Erythroblast (primary cell): Measurements from ENCODE around the gene SNRNP35.

ENCODE experiments used
- GATA1 ChIP-seq: IDR thresholded peaks from 2 replicates; pipeline ENCODE4 v1.6.1; 2011; ENCODE audit warnings: low read depth, mild to moderate bottlenecking, control low read depth, low read length, moderate library complexity
- POLR2A ChIP-seq: IDR thresholded peaks from 2 replicates; pipeline ENCODE4 v1.6.1; 2011; ENCODE audit warnings: mild to moderate bottlenecking, low read length

DNA sequence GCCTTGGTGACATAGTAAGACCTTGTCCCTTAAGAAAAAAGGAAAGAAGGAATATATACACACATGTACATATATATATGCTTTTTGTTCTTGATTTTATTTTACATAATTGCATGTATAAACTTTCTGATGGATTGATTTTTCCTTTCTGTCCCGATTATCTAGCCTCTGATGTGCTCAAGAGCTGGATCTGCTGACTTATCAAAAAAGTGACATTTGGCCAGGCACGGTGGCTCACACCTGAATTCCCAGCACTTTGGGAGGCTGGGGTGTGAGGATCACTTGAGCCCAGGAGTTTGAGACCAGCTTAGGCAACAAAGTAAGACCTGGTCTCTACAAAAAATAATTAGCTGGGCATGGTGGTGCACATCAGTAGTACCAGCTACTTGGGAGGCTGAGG, 12.0 kb downstream of the SNRNP35 start:
- no peak for TF ChIP-seq POLR2A
- TF ChIP-seq GATA1: no peak
